Measurements from ENCODE around the gene TULP4.
"Not testable (repeated sequence)": the region's sequence is repeated elsewhere in the genome, so short reads cannot be mapped to it uniquely, and the experiment has no call there.

TULP4 gene

DNA sequence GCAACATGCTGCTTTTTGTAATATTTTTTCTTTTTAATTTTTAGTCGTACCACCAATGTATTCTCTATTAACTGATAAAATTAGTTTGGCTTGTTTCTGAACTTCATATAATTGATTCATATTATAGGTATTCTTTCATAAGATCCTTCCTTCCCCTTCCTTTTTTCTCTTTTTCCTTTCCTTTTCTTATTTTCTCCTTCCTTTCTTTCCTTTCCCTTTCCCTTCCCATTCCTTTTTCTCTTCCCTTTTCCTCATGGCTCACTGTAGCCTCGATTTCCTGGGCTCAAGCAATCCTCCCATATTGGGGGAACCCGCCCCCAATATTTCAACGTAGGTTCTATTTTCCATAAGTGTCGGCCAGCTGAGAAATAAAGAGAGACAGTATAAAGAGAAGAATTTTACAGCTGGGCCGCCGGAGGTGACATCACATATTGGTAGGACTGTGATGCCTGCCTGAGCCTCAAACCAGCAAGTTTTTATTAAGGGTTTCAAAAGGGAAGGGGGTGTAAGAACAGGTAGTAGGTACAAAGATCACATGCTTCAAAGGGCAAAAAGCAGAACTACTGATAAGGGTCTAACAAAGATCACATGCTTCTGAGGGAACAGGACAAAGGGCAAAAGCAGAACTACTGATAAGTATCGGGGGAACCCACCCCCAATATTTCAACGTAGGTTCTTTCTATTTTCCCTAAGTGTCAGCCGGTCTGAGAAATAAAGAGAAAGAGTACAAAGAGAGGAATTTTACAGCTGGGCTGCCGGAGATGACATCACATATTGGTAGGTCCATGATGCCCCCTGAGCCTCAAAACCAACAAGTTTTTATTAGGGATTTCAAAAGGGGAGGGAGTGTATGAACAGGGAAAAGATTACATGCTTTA lies 16.1 kb upstream of the TULP4 start:
- DNase-seq (ENCODE audit: low spot score), result not testable (repeated sequence)

DNA sequence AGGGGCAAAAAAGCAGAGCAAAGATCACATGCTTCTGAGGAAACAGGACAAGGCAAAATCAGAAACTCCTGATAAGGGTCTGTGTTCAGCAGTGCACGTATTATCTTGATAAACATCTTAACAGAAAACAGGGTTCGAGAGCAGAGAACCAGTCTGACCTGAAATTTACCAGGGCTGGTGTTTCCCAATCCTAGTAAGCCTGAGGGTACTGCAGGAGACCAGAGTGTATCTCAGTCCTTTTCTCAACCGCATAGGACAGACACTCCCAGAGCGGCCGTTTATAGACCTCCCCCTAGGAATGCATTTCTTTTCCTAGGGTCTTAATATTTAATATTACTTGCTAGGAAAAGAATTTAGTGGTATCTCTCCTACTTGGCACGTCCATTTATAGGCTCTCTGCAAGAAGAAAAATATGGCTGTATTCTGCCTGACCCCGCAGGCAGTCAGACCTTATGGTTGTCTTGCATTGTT lies 15.4 kb upstream of the TULP4 start:
- DNase-seq (ENCODE audit: low spot score), result not testable (repeated sequence)

DNA sequence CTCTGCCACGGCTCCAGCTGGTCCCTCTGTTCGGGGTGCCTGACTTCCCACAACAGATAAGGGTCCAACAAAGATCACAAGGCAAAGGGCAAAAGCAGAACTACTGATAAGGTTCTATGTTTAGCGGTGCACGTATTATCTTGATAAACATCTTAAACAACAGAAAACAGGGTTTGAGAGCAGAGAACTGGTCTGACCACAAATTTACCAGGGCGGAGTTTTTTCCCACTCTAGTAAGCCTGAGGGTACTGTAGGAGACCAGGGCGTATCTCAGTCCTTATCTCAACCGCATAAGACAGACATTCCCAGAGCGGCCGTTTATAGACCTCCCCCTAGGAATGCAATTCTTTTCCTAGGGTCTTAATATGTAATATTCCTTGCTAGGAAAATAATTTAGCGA lies 14.6 kb upstream of the TULP4 start:
- DNase-seq (ENCODE audit: low spot score), result not testable (repeated sequence)

DNA sequence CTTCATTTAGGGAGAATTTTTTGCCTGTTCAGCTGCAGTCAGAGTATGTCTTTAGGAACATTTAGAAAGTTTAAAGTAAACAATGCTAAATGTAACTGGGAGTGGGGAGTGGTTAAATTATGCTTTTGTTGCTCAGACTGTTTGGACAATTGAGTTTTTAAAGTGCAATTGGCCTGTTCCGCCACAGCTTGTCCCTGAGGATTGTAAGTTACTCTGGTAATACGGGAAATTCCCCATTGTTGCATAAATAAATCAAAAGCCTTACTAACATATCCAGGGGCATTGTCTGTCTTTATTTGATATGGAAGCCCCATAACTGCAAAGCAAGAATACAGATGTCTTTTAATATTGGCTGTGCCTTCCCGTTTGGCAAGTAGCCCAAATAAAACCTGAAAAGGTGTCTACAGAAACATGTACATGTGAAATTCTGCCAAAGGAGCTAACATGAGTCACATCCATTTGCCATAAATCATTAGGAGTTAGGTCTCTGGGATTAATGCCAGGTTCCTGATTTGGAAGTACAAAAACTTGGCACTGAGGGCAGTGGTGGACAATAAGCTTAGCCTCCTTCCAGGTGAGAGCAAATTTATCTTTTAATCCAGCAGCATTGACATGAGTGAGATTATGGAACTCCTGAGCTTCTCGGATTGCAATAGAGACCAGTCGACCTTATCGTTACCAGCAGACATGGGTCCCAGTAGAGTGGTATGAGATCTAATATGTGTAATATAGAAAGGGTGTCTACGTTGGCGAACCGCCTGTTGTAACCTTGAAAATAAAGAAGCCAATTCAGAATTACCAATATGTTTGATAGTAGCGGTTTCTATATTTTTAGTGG lies 11.7 kb upstream of the TULP4 start:
- DNase-seq (ENCODE audit: low spot score), result not testable (repeated sequence)

DNA sequence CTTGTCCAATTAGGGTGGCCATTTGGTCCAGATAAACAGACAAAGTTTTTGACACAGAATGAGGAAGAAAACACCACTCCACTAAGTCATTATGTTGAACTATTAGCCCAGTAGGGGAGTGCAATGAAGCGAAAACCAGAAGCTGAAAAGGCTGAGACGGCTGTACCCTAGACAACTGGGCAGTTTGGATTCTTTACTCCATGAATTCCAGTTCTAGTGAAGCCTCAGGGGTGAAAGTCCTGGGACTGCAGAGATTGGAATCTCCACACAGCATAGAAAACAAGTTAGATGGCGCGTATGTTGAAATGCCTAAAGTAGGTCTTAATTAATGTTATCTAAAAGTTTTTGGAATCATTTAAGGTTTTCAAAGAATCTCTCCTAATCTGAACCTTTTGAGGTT lies 10.7 kb upstream of the TULP4 start:
- not testable (repeated sequence) for DNase-seq (ENCODE audit: low spot score)

DNA sequence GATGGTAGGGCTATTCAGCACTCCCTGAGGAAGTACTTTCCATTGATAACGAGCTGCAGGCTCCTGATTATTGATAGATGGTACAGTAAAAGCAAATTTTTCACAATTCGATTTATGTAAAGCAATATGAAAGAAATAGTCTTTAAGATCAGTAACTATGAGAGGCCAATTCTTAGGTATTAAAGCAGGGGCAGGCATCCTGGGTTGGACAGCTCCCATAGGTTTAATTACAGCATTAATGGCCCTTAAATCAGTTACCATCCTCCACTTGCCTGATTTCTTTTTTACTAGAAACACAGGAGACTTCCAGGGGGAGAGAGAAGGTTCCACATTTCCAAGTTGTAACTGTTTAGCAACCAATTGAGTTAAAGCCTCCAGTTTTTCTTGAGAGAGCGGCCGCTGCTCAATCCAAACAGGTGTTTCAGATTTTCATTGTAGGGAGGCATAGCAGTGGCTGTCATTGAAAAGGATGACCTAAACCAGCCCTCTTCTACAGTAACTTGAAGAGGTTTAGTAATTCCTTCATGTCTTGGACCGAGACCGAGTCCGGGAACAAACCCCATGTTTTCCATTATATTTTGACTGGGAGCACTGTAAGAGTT lies 10.0 kb upstream of the TULP4 start:
- DNase-seq (ENCODE audit: low spot score), result not testable (repeated sequence)

DNA sequence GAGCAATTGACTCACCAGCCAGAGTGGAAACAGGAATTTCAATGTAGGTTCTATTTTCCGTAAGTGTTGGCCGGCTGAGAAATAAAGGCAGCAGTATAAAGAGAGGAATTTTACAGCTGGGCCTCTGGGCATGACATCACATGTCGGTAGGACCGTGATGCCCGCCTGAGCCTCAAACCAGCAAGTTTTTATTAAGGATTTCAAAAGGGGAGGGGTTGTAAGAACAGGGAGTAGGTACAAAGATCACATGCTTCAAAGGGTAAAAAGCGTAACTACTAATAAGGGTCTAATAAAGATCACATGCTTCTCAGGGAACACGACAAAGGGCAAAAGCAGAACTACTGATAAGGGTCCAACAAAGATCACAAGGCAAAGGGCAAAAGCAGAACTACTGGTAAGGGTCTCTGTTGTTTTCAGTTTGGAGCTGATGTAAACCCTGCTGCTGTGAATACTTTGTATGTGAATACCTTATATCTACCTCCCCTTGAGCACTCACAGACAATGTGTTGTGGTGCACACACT lies 9.0 kb upstream of the TULP4 start:
- no peak for DNase-seq (ENCODE audit: low spot score)

DNA sequence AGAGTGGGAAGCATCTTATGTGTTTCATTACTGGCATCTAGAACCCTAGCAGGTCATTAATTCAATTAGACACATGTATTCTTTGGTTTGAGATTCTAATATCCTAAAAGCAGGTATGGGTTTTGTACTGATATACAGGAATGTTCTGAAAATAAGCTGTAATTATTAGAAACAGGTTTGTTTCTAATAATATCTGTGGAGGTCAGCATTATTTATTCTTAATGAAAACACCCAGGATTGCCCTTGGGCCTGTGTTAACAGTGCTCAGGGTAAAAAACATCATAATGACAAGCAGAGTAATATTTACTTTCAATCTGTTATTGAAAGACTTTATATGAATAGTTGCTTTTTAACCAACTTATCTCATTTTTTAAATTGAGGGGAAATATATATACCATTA lies 8.0 kb upstream of the TULP4 start:
- DNase-seq (ENCODE audit: low spot score), result no peak

DNA sequence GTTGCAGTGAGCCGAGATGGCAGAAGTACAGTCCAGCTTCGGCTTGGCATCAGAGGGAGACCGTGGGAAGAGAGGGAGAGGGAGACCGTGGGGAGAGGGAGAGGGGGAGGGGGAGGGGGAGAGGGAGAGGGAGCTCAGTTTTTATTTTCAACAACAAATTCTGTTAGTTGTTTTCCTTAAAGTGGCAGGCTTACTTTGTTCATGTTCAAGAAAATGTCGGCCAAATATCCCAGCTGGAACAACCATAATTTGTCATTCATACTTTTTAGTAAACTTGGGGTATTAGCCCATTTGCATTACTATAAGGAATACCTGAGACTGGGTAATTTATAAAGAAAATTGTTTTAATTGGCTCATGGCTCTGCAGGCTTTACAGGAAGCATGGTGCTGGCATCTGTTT lies 2.5 kb upstream of the TULP4 start:
- no peak for DNase-seq (ENCODE audit: low spot score)

DNA sequence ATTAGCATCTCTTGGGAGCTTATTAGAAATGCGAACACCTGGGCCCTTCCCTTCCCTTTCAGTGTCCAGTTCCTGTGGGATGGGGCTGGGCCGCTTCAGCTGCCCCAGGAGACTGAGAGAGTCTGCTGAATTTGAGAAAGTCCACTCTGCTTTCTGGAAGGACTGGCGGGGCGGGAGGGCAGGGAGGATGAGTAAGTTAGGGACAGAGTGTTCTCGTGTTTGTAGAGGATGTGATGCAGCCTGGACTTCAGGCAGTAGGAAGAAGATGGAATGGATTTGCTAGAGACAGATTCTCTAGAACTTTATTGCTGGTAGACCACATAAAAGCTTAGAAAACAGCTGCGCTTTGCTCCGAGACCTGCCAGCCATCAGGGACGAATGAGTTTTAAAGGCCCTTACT lies 1.1 kb upstream of the TULP4 start:
- no peak for DNase-seq (ENCODE audit: low spot score)

DNA sequence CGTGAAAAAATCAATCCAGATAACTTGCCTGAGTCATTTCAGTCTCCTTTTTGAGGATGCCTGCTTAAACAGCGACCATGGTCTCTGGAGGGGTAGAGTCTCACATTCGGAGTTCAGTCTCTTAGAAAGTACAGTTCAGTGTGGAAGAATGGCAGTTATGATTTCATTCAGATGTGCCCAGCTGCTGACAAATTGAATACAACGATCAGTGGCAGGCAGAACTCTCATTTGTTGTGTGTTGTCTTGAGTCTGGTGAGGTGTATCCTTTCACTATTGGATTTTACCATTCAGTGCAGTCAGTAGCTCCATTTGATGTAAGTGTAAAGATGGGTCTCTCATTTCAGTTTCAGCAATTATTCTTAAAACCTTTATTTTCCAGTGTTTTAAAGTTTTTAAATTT lies 639 bp upstream of the TULP4 start:
- DNase-seq (ENCODE audit: low spot score), result no peak

DNA sequence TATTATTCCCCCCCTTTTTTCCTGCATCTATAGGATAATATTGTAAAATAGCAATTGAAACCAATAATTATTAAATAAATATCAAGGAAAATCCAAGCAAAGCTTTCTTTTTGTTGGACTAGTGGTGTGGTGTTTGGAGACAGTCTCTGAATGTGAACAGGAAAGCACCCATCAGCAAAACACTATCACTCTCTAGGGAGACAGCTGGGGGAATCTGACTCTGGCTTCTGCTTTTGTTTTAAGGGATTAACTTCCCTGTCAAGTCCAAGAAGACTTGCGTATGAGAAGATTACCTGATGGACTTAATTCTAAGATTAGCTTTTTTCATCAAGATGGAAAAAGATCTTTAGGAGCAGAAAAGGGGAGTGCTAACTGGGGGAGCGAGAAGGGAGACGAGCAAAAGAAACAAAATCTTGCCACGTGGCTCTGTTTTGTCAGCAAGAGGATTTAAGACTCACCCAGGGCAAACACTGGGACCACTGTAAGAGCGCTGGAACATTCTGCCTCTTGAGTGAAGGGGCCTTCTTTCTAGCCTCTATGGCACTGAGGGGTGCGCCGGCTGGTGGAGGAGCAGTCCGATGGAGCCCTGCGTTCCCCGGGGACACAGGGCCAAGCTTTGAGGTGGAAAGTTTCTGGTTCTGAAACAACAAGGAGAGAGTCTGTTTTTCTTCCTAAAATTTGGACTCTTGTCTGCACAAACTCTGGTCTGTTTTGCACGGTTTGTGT lies 570 bp downstream of the TULP4 start:
- DNase-seq (ENCODE audit: low spot score), result no peak

DNA sequence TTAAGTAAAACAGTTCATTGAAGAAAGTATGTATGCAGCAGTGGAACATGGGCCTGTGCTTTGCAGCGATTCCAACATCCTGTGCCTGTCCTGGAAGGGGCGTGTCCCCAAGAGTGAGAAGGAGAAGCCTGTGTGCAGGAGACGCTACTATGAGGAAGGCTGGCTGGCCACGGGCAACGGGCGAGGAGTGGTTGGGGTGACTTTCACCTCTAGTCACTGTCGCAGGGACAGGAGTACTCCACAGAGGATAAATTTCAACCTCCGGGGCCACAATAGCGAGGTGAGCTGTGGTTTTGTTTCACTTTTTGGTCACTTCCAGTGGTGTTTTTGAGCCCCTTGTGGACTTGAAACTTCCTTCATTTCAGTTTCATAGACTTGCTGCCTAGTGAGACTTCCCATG lies 1.7 kb downstream of the TULP4 start:
- DNase-seq (ENCODE audit: low spot score), result no peak

DNA sequence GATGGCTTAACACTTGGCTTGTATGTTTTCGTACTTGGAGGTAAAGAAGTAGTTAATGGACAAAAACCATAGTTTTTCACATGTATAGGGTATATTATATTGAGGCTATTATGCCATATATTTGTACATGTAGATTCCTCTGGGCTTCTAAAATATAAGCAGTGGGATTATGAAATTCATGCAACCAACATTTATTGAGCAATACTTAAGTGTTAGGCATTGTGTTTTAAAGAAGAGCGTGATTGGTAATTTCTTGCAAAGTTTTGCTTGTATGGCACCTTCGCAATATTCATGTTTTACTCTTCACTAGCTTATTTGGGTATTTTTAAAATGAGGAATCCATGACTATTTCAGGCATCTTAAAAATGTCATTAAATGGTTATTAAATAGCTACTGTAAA lies 2.5 kb downstream of the TULP4 start:
- no peak for DNase-seq (ENCODE audit: low spot score)

DNA sequence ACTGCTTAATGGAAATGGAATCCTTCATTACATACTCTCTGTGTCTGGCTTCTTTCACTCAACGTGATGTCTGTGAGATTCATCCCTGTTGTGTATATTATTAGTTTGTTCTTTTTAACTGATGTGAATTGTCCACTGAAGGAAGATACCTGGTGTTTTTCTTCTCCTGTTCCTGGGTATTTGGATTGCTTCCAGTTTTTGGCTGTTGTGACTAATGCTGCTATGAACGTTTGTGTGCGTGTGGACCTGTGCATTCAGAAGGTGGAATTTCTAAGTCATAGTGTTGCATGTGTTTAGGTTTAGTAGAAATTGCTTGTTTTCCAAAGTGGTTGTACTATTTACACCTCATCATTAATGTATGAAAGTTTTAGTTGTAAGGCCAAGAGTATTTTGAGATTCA lies 3.8 kb downstream of the TULP4 start:
- no peak for DNase-seq (ENCODE audit: low spot score)

DNA sequence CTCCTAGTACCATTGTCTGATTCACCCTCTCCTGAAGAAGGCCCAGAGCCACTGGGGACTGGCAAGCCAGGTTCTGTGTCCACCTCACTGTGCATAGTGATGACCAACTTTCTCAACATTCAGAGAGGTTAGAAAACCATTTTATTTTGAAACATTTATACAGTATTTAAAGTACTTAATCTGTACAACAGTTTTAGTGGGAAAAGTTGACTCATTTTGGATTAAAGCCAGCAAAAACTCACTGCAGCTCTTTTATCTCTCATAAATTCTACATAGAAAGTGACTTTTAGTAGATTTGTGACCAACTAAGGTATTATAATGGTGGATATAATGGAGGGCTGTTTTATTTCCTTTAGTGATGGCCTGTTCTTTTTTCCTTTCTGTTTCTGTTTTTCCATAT lies 9.7 kb downstream of the TULP4 start:
- peak; percentile 3 for DNase-seq (ENCODE audit: low spot score)

DNA sequence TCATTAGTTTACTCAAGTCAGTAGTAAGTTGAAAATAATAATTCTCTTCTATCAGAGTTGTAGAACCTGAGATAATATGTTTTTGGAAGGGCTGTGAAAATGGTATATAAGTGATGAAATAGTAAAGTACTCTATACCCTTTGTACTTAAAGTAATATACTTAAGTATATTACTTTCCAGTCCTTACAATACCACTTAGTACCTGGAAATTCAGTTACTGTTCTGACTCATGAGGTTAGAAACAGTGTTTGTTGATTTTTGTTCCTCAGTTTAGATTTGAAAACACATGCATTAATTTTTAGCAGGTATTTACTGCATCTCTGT lies 10.1 kb downstream of the TULP4 start:
- no peak for DNase-seq (ENCODE audit: low spot score)

DNA sequence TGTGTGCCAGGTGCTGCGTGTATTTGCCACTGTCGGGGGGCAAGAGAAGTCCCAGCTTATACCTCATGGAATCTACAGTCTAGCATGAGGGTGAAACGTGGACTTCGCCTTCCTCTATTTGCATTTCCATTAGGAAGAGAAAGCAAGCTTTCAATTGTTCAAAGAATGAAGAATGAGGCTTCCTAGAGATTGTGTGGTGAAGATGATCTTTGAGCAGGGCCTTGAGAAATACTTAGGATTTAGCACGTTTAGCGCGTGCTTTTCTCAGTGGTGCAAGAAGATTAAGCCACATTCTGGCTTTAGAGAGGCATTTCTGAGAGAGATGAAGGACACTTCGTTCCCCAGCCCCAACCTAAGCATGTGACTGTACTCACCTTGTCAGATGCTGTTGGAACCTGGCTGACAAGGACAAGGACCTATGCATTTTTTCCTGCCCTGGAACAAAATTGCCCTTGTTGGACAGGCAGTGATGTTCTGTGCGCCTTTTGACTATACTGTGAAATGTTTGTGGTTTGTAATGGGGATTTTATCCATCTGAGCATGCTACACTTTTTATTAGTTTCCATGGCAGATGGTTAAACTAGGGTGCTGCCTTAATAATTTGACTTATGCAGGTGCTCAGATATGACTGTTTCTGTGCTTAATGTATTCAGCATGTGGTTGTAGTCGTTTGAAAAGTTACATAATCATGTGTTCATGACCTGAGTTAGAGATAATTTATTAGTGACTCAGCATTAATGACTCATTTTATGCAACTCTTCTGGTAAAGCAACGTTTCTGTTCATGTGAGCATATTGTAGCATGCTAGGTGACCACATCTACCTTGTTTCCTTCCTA lies 10.7 kb downstream of the TULP4 start:
- peak; percentile 41 for DNase-seq (ENCODE audit: low spot score)

DNA sequence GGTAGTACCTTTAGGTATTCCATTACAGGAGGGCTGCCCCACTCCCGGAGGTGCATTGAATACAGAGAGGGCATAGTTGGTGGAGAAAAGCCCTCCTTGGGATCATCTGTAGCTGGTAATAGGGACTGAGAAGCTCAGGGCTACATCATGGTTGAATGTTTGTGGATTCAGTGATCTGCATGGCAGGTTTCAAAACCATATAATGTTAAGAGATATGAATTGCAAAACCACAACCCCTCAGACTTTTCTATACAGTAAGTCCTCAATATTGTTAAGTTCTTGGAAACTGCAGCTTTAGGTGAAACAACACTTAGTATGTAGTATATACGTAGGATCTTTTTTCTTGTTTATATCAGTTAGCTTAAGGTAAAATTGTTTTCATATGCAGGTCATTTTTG lies 11.3 kb downstream of the TULP4 start:
- no peak for DNase-seq (ENCODE audit: low spot score)

DNA sequence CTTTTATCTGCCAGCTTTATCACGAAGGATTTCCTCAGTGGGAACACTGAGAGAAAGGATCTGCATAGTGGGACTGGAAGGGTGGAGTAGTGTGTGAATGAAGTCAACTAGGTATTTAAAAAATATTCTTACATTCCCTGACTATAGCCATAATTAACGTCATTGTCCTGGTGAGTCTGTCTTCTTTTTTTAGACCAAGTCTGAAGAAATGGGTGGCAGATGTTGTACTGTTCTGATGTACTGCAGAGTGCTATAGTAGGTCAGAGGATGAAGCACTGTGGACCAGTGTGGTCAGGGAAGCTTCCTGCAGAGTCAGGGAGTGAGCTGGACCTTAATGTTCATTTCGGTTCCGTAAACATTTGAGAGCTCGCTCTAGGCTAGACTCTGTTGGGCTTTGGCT lies 11.9 kb downstream of the TULP4 start:
- peak; percentile 19 for DNase-seq (ENCODE audit: low spot score)

DNA sequence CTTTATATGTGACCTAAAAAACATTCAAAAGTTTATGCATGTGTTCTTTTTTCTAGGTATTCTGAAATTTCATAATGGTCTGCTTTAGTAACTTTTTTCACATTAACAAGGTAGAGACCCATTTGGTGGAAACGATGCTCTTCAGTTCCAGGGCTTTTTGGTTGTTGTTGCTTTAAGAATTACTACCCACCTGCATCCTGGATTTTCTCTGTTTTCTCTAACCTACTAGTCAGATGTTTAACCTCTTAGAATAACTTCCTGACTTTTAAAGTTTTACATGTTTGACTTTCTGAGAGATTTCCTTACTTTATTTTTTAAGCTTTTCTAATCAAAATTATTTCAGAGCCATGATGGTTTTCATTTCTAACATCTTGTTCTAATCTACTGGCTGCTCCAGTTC lies 14.9 kb downstream of the TULP4 start:
- no peak for DNase-seq (ENCODE audit: low spot score)

Measured in hepatic stellate cell (primary cell).